T1000 (cell line): ENCODE data around the gene RELL2.

Experiments used
- DNase-seq: peaks from one replicate; lab custom pipeline; 2025; ENCODE audit warnings: mixed read lengths; lab: John Stamatoyannopoulos, UW

RELL2 gene

GRCh38 chr5:141649972-141650371 is 13.2 kb downstream of the RELL2 start:
- DNase-seq, result no peak

GRCh38 chr5:141650851-141651727 is 14.3 kb downstream of the RELL2 start, which contains the start of gene FCHSD1:
FCHSD1 (minus strand) TSS chr5:141651418; CDS start chr5:141651368, 50 bp downstream.
- DNase-seq, result peak; percentile 76

GRCh38 chr5:141651728-141652105 is 14.9 kb downstream of the RELL2 start:
- no peak for DNase-seq

GRCh38 chr5:141654298-141654697 is 17.5 kb downstream of the RELL2 start:
- peak; percentile 23 for DNase-seq

- no peak for DNase-seq
Measured at GRCh38 chr5:141655020-141655419, 18.2 kb downstream of the RELL2 start.

GRCh38 chr5:141656396-141656795 is 19.6 kb downstream of the RELL2 start:
- no peak for DNase-seq

GRCh38 chr5:141657404-141657803 is 20.6 kb downstream of the RELL2 start:
- DNase-seq, result no peak

GRCh38 chr5:141657937-141658545 is 21.2 kb downstream of the RELL2 start:
- DNase-seq, result peak; percentile 41

GRCh38 chr5:141662028-141662427 is 25.2 kb downstream of the RELL2 start:
- no peak for DNase-seq

GRCh38 chr5:141663506-141663905 is 26.7 kb downstream of the RELL2 start:
- DNase-seq, result no peak

- DNase-seq, result peak; percentile 40
Measured at GRCh38 chr5:141664733-141665461, 28.1 kb downstream of the RELL2 start.

GRCh38 chr5:141665995-141666940 is 29.5 kb downstream of the RELL2 start:
- no peak for DNase-seq

GRCh38 chr5:141668601-141669265 is 31.9 kb downstream of the RELL2 start:
- no peak for DNase-seq

GRCh38 chr5:141669520-141669919 is 32.7 kb downstream of the RELL2 start:
- no peak for DNase-seq

- no peak for DNase-seq
Measured at GRCh38 chr5:141672071-141672840, 35.5 kb downstream of the RELL2 start.

GRCh38 chr5:141672841-141673813 is 36.3 kb downstream of the RELL2 start:
- DNase-seq, result no peak

GRCh38 chr5:141674747-141675146 is 38.0 kb downstream of the RELL2 start:
- DNase-seq, result no peak

GRCh38 chr5:141675672-141676071 is 38.9 kb downstream of the RELL2 start:
- no peak for DNase-seq

- no peak for DNase-seq
Measured at GRCh38 chr5:141677415-141677814, 40.6 kb downstream of the RELL2 start.
